ENCODE measurements around the gene NPAS2. TPM values are rescaled to one million over a fixed set of nuclear protein-coding genes. Genes with fewer than 3 reads are reported as not detected.

The NPAS2 gene
- total and polyA plus RNA-seq, 12 donors: 4.7 to 51.3 (median 17.6) TPM

GRCh38 chr2:100944617-100945432 is 124.9 kb downstream of the NPAS2 start:
- no peaks in the 10 kb centered on the region for H3K36me3 ChIP-seq (replicated peaks in 1 of 2)
- DNase-seq: no peak
- no peaks in the 10 kb centered on the region for H3K27me3 ChIP-seq
- WGBS, 4 donors: 90 to 93% (median 92%) methylated on average over 19 of the region's 19 CpGs
- H3K4me1 ChIP-seq (replicated peaks in 1 of 2): no peaks in the 10 kb centered on the region
- intact Hi-C loops (cut with DNase I): no loop called here
- no peak for TF ChIP-seq CTCF (IDR thresholded peaks at IDR 0.05)
- TF ChIP-seq POLR2A (IDR thresholded peaks at IDR 0.05): no peak
- H3K4me3 ChIP-seq: no peak overlapping the region
- no peaks in the 10 kb centered on the region for H3K9me3 ChIP-seq (replicated peaks in 1 of 3)
- no peak overlapping the region for H3K27ac ChIP-seq

GRCh38 chr2:100945433-100945740 is 125.4 kb downstream of the NPAS2 start:
- intact Hi-C loops (cut with DNase I): no loop called here
- Histone ChIP-seq H3K36me3 (replicated peaks in 1 of 2) (no peaks in the 10 kb centered on the region), H3K9me3 (replicated peaks in 1 of 3) (no peaks in the 10 kb centered on the region), H3K4me1 (replicated peaks in 1 of 2) (no peaks in the 10 kb centered on the region), H3K27me3 (no peaks in the 10 kb centered on the region), H3K27ac (no peak overlapping the region), H3K4me3 (no peak overlapping the region)
- no peak for DNase-seq
- WGBS, 4 donors: 85 to 90% (median 89%) methylated on average over 4 to 5 of the region's 5 CpGs
- no peak for TF ChIP-seq POLR2A (IDR thresholded peaks at IDR 0.05)
- TF ChIP-seq CTCF (IDR thresholded peaks at IDR 0.05): no peak

GRCh38 chr2:100945930-100946607 is 126.1 kb downstream of the NPAS2 start:
- H3K36me3 ChIP-seq (replicated peaks in 1 of 2): no peaks in the 10 kb centered on the region
- TF ChIP-seq CTCF (IDR thresholded peaks at IDR 0.05) (no peak), POLR2A (IDR thresholded peaks at IDR 0.05) (no peak)
- no peak overlapping the region for H3K4me3 ChIP-seq
- no peak overlapping the region for H3K27ac ChIP-seq
- H3K4me1 ChIP-seq (replicated peaks in 1 of 2): no peaks in the 10 kb centered on the region
- 86 to 93% (median 92%) methylated on average over 8 of the region's 8 CpGs for WGBS, 4 donors
- no peaks in the 10 kb centered on the region for H3K27me3 ChIP-seq
- no peak for DNase-seq
- no peaks in the 10 kb centered on the region for H3K9me3 ChIP-seq (replicated peaks in 1 of 3)
- intact Hi-C loops (cut with DNase I): no loop called here

- Histone ChIP-seq H3K4me3 (no peak overlapping the region), H3K27ac (no peak overlapping the region), H3K27me3 (no peaks in the 10 kb centered on the region), H3K4me1 (replicated peaks in 1 of 2) (no peaks in the 10 kb centered on the region), H3K36me3 (replicated peaks in 1 of 2) (no peaks in the 10 kb centered on the region), H3K9me3 (replicated peaks in 1 of 3) (no peaks in the 10 kb centered on the region)
- 83 to 84% (median 84%) methylated on average over 16 of the region's 16 CpGs for WGBS, 4 donors
- intact Hi-C loops (cut with DNase I): no loop called here
- TF ChIP-seq POLR2A (IDR thresholded peaks at IDR 0.05) (no peak), CTCF (IDR thresholded peaks at IDR 0.05) (no peak)
- DNase-seq: no peak
Observed at GRCh38 chr2:100948942-100949811, 129.2 kb downstream of the NPAS2 start.

Measured in adrenal gland (tissue), 12 donors.